Measurements from ENCODE around the gene TAX1BP1. TPM values are rescaled to one million over a fixed set of nuclear protein-coding genes. Genes with fewer than 3 reads are reported as not detected.
A peak's percentile ranks its signal among the peaks of the same experiment; 100 is the strongest.

Gene TAX1BP1
- total and polyA plus RNA-seq, 2 of the 13 experiments (the other 11 are each of a cell fraction or from before 2014, with no cell fraction given) = 95.2 to 98.9 TPM

DNA sequence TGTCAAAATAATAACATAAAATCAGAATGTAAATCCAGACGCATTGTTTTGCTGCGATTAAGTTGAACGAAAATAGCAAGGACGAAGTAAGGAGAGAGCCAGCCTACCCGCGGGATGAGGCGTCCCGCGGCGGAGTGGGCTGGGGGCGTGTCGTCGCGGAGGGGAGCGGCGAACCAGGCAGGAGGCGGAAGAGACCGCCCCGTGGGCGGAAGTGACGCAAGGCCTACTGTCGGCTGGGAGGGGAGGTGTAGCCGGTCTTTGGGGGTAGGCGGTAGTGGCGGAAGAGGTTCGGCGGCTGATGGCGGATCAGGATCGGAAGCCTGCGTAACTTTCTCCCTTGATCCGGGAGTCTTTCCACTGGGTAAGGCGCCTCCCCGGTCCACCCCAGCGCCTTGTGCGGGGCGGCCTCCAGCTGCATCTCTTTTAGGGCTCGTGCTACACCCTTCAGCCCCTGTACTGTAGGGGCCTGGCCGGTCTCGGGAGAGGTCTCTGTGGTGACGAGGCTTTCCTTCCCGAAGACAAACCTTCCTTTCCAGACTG lies at the start of gene TAX1BP1 (continued):
- TF ChIP-seq ZNF296 (CRISPR knock-in tag; conservative IDR thresholded peaks at IDR 0.05) (no peak), ZSCAN25 (CRISPR knock-in tag; IDR thresholded peaks at IDR 0.05) (no peak), MLLT10 (CRISPR knock-in tag; IDR thresholded peaks at IDR 0.05) (no peak), MEF2D (CRISPR knock-in tag; IDR thresholded peaks at IDR 0.05) (no peak), RFX3 (CRISPR knock-in tag; IDR thresholded peaks at IDR 0.05) (no peak), RXRA (CRISPR knock-in tag; IDR thresholded peaks at IDR 0.05) (no peak; the same call in 1 of the 2 replicates), KLF13 (CRISPR knock-in tag; IDR thresholded peaks at IDR 0.05) (no peak), NFATC3 (CRISPR knock-in tag; IDR thresholded peaks at IDR 0.05) (no peak; the same call in 1 of the 2 replicates), SALL1 (CRISPR knock-in tag; IDR thresholded peaks at IDR 0.05) (peak; percentile 80), SP5 (CRISPR knock-in tag; IDR thresholded peaks at IDR 0.05; ENCODE audit: borderline replicate concordance, low read depth) (peak; percentile 84), ZEB1 (IDR thresholded peaks at IDR 0.05; ENCODE audit: insufficient replicate concordance, low read depth) (no peak), WIZ (CRISPR knock-in tag; IDR thresholded peaks at IDR 0.05) (no peak), PRPF4 (IDR thresholded peaks at IDR 0.05; ENCODE audit: low read depth, low read length, poor library complexity, severe bottlenecking) (no peak)
- TF ChIP-seq, protein P1, sequence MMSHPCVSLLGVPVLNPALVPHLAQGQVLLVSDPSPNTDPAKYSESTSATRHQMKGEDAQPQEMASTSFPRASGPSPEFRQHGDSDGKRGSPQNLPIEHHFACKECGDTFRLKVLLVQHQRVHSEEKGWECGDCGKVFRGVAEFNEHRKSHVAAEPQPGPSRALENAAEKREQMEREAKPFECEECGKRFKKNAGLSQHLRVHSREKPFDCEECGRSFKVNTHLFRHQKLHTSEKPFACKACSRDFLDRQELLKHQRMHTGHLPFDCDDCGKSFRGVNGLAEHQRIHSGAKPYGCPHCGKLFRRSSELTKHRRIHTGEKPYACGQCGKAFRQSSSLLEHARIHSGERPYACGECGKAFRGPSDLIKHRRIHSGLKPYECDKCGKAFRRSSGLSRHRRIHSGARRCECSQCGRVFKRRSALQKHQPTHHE (CRISPR knock-in tag; IDR thresholded peaks at IDR 0.05; ENCODE audit: borderline replicate concordance) = no peak
- TF ChIP-seq, protein P2, sequence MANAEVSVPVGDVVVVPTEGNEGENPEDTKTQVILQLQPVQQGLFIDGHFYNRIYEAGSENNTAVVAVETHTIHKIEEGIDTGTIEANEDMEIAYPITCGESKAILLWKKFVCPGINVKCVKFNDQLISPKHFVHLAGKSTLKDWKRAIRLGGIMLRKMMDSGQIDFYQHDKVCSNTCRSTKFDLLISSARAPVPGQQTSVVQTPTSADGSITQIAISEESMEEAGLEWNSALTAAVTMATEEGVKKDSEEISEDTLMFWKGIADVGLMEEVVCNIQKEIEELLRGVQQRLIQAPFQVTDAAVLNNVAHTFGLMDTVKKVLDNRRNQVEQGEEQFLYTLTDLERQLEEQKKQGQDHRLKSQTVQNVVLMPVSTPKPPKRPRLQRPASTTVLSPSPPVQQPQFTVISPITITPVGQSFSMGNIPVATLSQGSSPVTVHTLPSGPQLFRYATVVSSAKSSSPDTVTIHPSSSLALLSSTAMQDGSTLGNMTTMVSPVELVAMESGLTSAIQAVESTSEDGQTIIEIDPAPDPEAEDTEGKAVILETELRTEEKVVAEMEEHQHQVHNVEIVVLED (CRISPR knock-in tag; IDR thresholded peaks at IDR 0.05; ENCODE audit: borderline replicate concordance) = no peak; the same call in 1 of the 2 replicates
- TF ChIP-seq, protein P3, sequence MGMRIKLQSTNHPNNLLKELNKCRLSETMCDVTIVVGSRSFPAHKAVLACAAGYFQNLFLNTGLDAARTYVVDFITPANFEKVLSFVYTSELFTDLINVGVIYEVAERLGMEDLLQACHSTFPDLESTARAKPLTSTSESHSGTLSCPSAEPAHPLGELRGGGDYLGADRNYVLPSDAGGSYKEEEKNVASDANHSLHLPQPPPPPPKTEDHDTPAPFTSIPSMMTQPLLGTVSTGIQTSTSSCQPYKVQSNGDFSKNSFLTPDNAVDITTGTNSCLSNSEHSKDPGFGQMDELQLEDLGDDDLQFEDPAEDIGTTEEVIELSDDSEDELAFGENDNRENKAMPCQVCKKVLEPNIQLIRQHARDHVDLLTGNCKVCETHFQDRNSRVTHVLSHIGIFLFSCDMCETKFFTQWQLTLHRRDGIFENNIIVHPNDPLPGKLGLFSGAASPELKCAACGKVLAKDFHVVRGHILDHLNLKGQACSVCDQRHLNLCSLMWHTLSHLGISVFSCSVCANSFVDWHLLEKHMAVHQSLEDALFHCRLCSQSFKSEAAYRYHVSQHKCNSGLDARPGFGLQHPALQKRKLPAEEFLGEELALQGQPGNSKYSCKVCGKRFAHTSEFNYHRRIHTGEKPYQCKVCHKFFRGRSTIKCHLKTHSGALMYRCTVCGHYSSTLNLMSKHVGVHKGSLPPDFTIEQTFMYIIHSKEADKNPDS (CRISPR knock-in tag; IDR thresholded peaks at IDR 0.05) = no peak
- TF ChIP-seq, protein P4, sequence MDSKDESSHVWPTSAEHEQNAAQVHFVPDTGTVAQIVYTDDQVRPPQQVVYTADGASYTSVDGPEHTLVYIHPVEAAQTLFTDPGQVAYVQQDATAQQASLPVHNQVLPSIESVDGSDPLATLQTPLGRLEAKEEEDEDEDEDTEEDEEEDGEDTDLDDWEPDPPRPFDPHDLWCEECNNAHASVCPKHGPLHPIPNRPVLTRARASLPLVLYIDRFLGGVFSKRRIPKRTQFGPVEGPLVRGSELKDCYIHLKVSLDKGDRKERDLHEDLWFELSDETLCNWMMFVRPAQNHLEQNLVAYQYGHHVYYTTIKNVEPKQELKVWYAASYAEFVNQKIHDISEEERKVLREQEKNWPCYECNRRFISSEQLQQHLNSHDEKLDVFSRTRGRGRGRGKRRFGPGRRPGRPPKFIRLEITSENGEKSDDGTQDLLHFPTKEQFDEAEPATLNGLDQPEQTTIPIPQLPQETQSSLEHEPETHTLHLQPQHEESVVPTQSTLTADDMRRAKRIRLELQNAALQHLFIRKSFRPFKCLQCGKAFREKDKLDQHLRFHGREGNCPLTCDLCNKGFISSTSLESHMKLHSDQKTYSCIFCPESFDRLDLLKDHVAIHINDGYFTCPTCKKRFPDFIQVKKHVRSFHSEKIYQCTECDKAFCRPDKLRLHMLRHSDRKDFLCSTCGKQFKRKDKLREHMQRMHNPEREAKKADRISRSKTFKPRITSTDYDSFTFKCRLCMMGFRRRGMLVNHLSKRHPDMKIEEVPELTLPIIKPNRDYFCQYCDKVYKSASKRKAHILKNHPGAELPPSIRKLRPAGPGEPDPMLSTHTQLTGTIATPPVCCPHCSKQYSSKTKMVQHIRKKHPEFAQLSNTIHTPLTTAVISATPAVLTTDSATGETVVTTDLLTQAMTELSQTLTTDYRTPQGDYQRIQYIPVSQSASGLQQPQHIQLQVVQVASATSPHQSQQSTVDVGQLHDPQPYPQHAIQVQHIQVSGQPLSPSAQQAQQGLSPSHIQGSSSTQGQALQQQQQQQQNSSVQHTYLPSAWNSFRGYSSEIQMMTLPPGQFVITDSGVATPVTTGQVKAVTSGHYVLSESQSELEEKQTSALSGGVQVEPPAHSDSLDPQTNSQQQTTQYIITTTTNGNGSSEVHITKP (CRISPR knock-in tag; IDR thresholded peaks at IDR 0.05; ENCODE audit: low read depth) = peak; percentile 76; the same call in 1 of the 2 replicates
